Lower leg skin (tissue), 4 donors: ENCODE measurements around the gene SOX6. TPM values are rescaled to one million over a fixed set of nuclear protein-coding genes. Genes with fewer than 3 reads are reported as not detected.

Source experiments
- DNase-seq, 2 donors: peaks; one replicate each; pipeline ENCODE4 v3.0.0-alpha.2; 2019; ENCODE audit warnings: low spot score in 2 of 2
- H3K4me3 ChIP-seq: fragments of 200-600 bp; sonication (generic); 2 replicates; pipeline ENCODE4 v1.5.1; 2017; ENCODE audit warnings: mild to moderate bottlenecking, low read depth; ENCODE audit not compliant: poor library complexity, severe bottlenecking
- POLR2A ChIP-seq, 2 donors: fragments of 450-650 bp; IDR thresholded peaks; one replicate each; pipeline ENCODE4 v1.6.1; 2016 to 2017; ENCODE audit warnings: antibody characterized with exemption in 2 of 2, mild to moderate bottlenecking in 1 of 2, moderate library complexity in 1 of 2
- WGBS, 2 donors: methylation state at CpG; one replicate each; pipeline ENCODE4 v1.1.5; 2018; 5-methylcytosine and 5-hydroxymethylcytosine counted together
- intact Hi-C: fragments of 100-400 bp; cut with DNase I; formaldehyde crosslinking; loops from one replicate; pipeline ENCODE4 v1.15.0; 2023; ENCODE audit warnings: low total_unique reads
- total RNA-seq, 4 donors: library from RNA; depleted of rRNA; stranded (reverse); fragments of >200 nt; gene quantifications; one replicate each; pipeline ENCODE4 v1.1.0, GENCODE V29; 2016
- TF ChIP-seq, protein P1 (sequence below), 3 donors: fragments of 450-650 bp; IDR thresholded peaks; one replicate each; pipeline ENCODE4 v1.5.1; 2016; ENCODE audit warnings: antibody characterized with exemption in 3 of 3, mild to moderate bottlenecking in 3 of 3, moderate library complexity in 2 of 3

Gene SOX6
- total RNA-seq, 4 donors from 2014 or later: 11.2 to 31.8 (median 11.6) TPM

GRCh38 chr11:16126362-16126761 lies 230.0 kb downstream of the SOX6 start:
- H3K4me3 ChIP-seq: no peak overlapping the region
- intact Hi-C loops: no loop called here
- no peak for TF ChIP-seq POLR2A (IDR thresholded peaks at IDR 0.05)
- TF ChIP-seq, protein P1, sequence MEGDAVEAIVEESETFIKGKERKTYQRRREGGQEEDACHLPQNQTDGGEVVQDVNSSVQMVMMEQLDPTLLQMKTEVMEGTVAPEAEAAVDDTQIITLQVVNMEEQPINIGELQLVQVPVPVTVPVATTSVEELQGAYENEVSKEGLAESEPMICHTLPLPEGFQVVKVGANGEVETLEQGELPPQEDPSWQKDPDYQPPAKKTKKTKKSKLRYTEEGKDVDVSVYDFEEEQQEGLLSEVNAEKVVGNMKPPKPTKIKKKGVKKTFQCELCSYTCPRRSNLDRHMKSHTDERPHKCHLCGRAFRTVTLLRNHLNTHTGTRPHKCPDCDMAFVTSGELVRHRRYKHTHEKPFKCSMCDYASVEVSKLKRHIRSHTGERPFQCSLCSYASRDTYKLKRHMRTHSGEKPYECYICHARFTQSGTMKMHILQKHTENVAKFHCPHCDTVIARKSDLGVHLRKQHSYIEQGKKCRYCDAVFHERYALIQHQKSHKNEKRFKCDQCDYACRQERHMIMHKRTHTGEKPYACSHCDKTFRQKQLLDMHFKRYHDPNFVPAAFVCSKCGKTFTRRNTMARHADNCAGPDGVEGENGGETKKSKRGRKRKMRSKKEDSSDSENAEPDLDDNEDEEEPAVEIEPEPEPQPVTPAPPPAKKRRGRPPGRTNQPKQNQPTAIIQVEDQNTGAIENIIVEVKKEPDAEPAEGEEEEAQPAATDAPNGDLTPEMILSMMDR (IDR thresholded peaks at IDR 0.05): no peak
- no peak for DNase-seq

GRCh38 chr11:16125796-16126195 lies 230.6 kb downstream of the SOX6 start:
- H3K4me3 ChIP-seq: no peak overlapping the region
- intact Hi-C loops: no loop called here
- TF ChIP-seq, protein P1 (IDR thresholded peaks at IDR 0.05): no peak
- no peak for DNase-seq

DNA sequence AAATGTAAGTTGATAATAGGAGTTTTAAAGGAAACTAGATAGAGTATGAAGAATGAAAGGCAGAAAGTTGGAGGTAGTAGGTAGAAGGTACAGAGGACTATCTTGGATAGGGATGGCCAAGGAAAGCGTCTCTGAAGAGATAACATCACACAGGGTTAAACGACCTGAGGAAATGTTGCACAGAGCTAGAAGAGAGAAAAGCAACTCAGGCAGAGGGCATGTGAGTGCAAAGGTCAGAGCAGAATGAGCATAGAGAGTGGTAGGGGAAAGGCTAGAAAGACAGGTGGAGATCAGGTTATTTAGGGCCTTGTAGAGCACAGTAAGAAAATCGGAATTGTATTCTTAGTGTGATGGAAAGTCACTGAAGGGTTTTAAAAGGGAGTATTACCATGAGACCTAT lies 232.0 kb downstream of the SOX6 start:
- WGBS, 2 donors: 78 to 80% methylated on average over 3 of the region's 3 CpGs
- TF ChIP-seq, protein P1 (IDR thresholded peaks at IDR 0.05): no peak
- TF ChIP-seq POLR2A (IDR thresholded peaks at IDR 0.05): no peak
- intact Hi-C loops: no loop called here
- no peak for DNase-seq
- no peak overlapping the region for H3K4me3 ChIP-seq

DNA sequence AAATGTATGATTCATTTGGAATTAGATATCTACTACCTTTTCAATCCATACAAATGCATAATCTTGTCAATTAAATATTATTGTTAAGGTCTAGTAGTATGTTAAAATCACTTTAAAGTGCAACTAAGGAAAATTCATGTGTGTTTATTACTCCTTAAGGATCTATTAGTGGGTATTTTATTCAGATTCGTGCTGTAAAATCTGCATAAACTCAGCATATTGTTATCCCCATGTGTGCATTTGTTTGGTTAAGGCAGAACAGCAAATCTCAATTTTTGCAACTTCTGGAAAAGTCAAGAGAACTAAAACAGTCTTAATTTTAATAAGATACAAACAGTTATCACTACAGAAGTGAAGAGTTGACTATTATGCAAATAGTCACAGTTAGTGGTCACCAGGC lies 234.5 kb downstream of the SOX6 start:
- intact Hi-C loops: no loop called here
- DNase-seq: no peak
- no peak for TF ChIP-seq POLR2A (IDR thresholded peaks at IDR 0.05)
- TF ChIP-seq, protein P1 (IDR thresholded peaks at IDR 0.05): no peak
- WGBS, 2 donors: 85 to 91% methylated on average over 1 of the region's 1 CpG
- H3K4me3 ChIP-seq: no peak overlapping the region

DNA sequence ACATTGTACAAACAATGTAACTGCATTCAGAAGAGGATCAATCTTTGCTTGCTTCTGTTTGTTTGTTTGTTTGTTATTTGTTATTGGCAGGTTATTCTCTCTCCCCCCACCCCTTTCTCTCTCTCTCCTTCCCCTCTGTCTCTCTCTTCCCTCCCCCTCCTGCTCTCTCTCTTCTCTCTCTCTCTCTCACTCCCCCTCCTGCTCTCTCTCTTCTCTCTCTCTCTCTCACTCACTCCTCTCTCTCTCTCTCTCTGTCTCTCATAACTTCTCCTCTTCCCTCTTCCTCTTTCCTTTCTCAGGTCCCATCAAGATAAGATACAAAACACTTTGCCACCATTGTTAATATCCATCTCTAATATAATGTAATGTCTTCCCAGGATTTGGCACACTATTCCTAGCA lies 236.3 kb downstream of the SOX6 start:
- H3K4me3 ChIP-seq: no peak overlapping the region
- DNase-seq: no peak
- intact Hi-C loops: no loop called here
- TF ChIP-seq, protein P1 (IDR thresholded peaks at IDR 0.05): no peak
- no peak for TF ChIP-seq POLR2A (IDR thresholded peaks at IDR 0.05)

GRCh38 chr11:16117989-16118756 lies 238.2 kb downstream of the SOX6 start:
- WGBS, 2 donors: 56 to 72% methylated on average over 4 of the region's 4 CpGs
- TF ChIP-seq POLR2A (IDR thresholded peaks at IDR 0.05): no peak
- TF ChIP-seq, protein P1 (IDR thresholded peaks at IDR 0.05): no peak
- no peak overlapping the region for H3K4me3 ChIP-seq
- intact Hi-C loops: no loop called here
- no peak for DNase-seq
